GM12878 (cell line): ENCODE results near the gene MRS2.

Experiments used
- BRCA1 ChIP-seq: IDR thresholded peaks from 2 replicates; pipeline ENCODE4 v1.6.1; 2011; ENCODE audit warnings: low read depth, low read length, improper control_type of control experiment
- CTCF ChIP-seq, 3 experiments: IDR thresholded peaks in 2 of 3; conservative IDR thresholded peaks in 1 of 3; 2 replicates each; pipeline ENCODE4 v1.5.1; 2011; ENCODE audit warnings: low read depth in 3 of 3, low read length in 3 of 3, mild to moderate bottlenecking in 3 of 3, control low read depth in 2 of 3, moderate library complexity in 2 of 3, inconsistent platforms in 1 of 3, mixed read lengths in 1 of 3; ENCODE audit not compliant: control insufficient read depth in 2 of 3, insufficient read depth in 1 of 3; ENCODE audit errors: extremely low read depth in 1 of 3
- HDAC6 ChIP-seq: fragments of 200-600 bp; sonication (generic); IDR thresholded peaks from one replicate; pipeline ENCODE4 v1.8.0; 2017; ENCODE audit warnings: antibody characterized with exemption; ENCODE audit not compliant: unreplicated experiment
- POLR2A ChIP-seq: IDR thresholded peaks from 2 replicates; pipeline ENCODE4 v1.6.1; 2011; ENCODE audit warnings: low read depth, mild to moderate bottlenecking, low read length
- RAD21 ChIP-seq: IDR thresholded peaks from 2 replicates; pipeline ENCODE4 v1.6.1; 2011; ENCODE audit warnings: mild to moderate bottlenecking, low read depth, low read length, moderate library complexity; ENCODE audit not compliant: insufficient read depth
- ZBTB33 ChIP-seq: fragments of 450-650 bp; IDR thresholded peaks from 2 replicates; pipeline ENCODE4 v1.6.1; 2017; ENCODE audit warnings: mild to moderate bottlenecking

- no peak for TF ChIP-seq RAD21
- TF ChIP-seq BRCA1, result no peak
- TF ChIP-seq POLR2A, result no peak
- TF ChIP-seq HDAC6, result no peak
- TF ChIP-seq CTCF (IDR thresholded peaks at IDR 0.05 in 2 of 3, conservative IDR thresholded peaks at IDR 0.05 in 1 of 3; ENCODE audit: control insufficient read depth in 2 of 3, extremely low read depth in 1 of 3, insufficient read depth in 1 of 3, low read depth in 3 of 3, low read length in 3 of 3), result no peak
- TF ChIP-seq ZBTB33, result no peak
These were observed 9.6 kb downstream of the MRS2 start for GRCh38 chr6:24412294-24412693.
